Cerebellar cortex (tissue), 1 donor: ENCODE measurements around the gene FBXO41.

Experiments
- DNase-seq: peaks from one replicate; pipeline ENCODE4 v3.0.0-alpha.2; 2015; ENCODE audit warnings: low spot score

Gene FBXO41, protein sequence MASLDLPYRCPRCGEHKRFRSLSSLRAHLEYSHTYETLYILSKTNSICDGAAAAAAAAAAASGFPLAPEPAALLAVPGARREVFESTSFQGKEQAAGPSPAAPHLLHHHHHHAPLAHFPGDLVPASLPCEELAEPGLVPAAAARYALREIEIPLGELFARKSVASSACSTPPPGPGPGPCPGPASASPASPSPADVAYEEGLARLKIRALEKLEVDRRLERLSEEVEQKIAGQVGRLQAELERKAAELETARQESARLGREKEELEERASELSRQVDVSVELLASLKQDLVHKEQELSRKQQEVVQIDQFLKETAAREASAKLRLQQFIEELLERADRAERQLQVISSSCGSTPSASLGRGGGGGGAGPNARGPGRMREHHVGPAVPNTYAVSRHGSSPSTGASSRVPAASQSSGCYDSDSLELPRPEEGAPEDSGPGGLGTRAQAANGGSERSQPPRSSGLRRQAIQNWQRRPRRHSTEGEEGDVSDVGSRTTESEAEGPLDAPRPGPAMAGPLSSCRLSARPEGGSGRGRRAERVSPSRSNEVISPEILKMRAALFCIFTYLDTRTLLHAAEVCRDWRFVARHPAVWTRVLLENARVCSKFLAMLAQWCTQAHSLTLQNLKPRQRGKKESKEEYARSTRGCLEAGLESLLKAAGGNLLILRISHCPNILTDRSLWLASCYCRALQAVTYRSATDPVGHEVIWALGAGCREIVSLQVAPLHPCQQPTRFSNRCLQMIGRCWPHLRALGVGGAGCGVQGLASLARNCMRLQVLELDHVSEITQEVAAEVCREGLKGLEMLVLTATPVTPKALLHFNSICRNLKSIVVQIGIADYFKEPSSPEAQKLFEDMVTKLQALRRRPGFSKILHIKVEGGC

GRCh38 chr2:73284296-73285158 is at the start of gene FBXO41:
FBXO41 (minus strand) TSS chr2:73284478; CDS start chr2:73269630, 14,848 bp downstream.
- DNase-seq = no peak

- DNase-seq = no peak
These were observed 49.8 kb upstream of the FBXO41 start for GRCh38 chr2:73334045-73334444.

- no peak for DNase-seq
These were observed 49.3 kb upstream of the FBXO41 start for GRCh38 chr2:73333564-73333963.

DNA sequence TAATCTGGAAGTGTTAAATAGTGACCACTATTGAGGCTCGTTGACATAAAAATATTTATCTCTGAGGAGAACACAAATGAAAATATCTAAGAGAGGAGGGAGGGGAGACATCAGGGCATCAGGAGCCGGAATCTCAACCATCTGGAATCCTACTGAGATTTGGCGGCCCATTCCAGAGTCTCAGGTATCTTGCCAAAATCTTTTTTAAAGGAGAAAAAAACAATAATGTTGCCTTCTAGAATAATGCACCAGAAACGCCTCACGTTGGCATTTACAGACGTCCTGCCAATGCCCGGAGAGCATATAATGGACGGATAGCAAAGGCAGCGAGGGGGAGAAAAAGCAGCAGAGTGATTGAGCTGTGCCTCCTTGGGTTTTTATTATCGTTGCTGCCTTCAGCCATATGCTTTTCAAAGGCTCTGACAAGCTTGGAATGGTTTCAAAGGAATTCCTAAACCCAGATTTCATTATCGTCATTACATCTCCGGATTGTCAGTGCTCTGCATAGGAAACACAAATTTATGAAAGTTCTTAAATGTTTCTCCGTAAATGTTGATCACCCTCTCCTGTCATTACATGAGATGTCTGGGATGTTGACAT is 39.9 kb upstream of the FBXO41 start:
- DNase-seq = peak; percentile 87

GRCh38 chr2:73323551-73323950 is 39.3 kb upstream of the FBXO41 start:
- no peak for DNase-seq

DNA sequence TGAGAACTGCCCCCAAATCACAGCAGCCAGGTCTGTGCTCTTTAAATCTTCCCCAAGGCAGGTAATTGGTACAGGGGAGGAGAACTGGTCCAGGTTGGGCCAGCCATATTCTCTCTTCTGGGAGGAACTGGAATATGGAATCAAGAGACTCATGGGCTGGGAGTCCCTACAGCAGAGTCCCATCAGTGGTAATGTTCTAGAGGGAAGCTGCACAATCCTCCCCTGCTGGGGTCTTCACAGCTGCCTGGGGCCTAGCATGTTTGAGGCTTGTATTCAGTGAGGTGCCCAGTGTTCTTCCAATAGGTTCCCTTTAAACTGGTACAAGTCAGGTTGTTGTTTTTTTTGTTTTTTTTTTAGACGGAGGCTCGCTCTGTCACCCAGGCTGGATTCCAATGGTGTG is 30.2 kb upstream of the FBXO41 start:
- no peak for DNase-seq

DNA sequence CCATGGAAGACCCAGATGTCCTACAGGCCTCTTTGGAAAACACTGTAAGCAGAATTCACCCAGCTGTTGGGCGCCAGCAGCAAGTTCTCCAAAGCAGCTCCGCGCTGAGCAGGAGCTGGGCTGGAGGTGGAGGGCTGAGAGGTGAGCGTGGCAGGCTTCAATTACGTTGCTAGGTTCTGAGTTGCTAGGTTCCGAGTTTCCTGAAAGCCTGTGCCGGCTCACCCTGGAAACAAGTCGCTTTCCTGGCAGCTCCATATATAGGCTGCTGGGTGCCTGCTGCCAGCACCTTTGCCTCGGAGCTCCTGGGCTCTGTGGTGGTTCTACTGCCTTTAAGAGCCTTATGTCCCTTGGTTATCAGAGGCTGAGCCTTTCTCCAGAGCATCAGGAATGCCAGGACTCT is 23.4 kb upstream of the FBXO41 start:
- no peak for DNase-seq

DNA sequence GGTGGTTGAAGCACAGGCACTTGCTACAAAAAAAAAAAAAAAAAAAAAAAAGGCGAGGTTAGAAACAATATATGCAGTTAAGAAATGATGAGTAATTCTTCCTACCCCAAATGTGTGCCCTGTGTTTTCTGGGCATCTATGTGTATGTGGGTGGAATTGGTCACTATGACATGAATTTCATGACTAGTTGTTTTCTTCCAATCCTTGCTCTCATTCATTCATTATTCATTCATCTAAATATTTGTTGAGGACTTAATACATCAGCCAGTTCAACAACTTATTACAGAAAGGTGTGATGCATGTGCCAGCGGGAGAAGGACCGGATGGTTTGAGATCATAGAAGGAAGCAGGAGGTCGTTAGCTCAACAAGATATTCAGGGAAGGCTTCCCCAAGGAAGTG is 17.4 kb upstream of the FBXO41 start:
- no peak for DNase-seq

- DNase-seq = peak; percentile 54
These were observed 16.6 kb upstream of the FBXO41 start for GRCh38 chr2:73300926-73301325.

DNA sequence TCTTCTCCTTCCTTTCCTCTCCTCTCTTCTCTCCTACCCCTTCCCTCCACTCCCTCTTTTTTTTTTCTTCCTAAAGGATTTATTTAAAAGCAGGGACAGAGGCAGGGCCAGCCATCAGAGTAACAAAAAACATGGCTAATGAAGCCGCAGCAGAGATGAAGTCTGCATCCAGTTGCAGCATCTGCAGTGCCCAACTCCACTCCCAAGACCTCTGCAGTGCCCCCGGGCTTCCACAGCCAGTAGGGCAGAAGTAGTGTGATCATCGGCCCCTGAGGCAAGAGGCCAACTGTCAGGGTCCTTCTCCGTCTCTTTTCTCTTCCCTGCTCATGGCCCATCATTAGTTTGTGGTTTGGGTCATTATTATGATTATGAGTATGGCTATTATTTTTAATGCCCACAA is 13.3 kb upstream of the FBXO41 start:
- DNase-seq = no peak

DNA sequence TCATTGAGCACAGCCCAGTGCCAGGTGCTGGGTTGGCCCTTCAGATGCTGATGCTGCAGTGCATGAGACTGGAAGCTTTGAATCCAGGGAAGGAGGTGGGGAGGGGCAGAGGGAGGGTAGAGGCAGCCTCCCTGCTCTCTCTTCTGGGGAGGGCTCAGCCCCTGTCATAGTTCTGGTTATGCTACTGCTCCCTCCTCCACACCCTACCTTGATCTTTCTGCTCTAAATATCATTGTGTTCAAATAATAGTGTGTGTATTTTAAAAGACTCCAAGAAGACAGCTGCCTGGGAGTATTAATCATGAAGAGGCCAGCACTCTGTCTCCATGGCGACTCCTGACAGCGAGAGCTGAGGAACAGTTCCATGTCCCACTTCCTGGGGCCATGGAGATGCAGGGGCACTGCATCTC is 12.9 kb upstream of the FBXO41 start:
- DNase-seq = peak; percentile 67

- DNase-seq = peak; percentile 97
These were observed 11.6 kb upstream of the FBXO41 start for GRCh38 chr2:73295751-73296400.

- no peak for DNase-seq
These were observed 10.0 kb upstream of the FBXO41 start for GRCh38 chr2:73294239-73294638.

GRCh38 chr2:73293534-73294171 is 9.4 kb upstream of the FBXO41 start, which contains the start of gene EGR4:
EGR4 (minus strand) TSS chr2:73293548; CDS start chr2:73293317, 231 bp downstream.
- DNase-seq = peak; percentile 92

- DNase-seq = no peak
These were observed 8.7 kb upstream of the FBXO41 start for GRCh38 chr2:73292906-73293533.

GRCh38 chr2:73292316-73292905 is 8.1 kb upstream of the FBXO41 start:
- DNase-seq = no peak

DNA sequence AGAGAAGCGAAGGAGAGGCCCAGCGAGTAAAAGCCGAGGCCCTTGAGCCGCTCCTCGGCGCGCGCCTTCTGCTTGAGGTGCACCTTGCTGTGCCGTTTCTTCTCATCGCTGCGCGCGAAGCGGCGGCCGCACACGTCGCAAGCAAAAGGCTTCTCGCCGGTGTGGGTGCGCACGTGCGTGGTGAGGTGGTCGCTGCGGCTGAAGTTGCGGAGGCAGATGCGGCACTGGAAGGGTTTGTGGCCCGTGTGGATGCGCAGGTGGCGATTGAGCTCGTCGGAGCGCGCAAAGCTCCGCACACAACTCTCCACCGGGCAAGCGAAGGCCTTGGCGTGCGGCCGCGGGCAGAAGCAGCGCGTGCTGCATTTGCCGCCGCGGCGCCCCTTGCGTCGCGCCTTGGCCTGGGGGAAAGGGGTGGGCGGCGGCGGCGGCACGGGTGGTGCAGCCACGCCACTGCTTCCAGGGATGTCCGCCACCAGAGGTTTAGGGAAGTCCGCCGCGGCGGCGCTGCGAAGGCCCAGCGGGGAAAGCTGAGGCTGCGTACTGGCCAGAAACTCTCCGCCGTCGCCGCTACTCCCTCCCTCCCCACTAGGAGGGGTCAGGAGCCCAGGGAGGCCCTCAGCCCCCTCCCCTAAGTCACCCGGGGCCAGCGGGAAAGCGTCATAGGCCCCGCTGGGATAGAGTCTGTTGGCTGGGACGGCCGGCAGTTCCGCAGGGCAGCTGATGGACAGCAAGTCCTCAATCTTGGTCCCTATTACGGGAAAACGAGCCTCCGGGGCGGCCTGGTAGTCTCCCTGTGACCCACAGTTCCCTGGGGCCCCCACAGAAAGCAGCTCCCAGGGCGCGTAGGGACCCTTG is 7.4 kb upstream of the FBXO41 start:
- no peak for DNase-seq

DNA sequence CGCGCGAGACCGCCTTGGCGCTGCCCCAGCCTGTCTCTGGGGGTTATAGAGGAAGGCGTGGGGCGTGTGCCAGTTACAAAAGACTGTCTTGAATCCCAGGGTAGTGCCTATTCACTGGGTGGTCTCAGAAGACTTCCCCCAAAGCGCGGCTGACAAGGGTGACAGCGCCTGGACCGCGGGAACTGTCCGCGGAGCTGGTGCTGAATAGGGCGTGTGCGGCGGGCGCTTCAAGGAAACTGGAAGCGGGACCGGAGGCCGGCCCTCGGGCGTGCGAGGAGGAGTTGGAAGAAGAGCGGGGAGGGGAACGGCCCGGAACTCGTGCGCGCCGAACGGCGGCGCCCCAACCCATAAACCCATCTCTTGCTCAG is 6.8 kb upstream of the FBXO41 start:
- no peak for DNase-seq
